Left renal cortex interstitium (tissue), 4 donors: ENCODE results near the gene DCDC2. TPM values are rescaled to one million over a fixed set of nuclear protein-coding genes. Genes with fewer than 3 reads are reported as not detected.

Source experiments
- polyA plus RNA-seq, 4 donors: library from polyadenylated mRNA; unstranded; fragments of 120-200 nt; gene quantifications; one replicate each; pipeline ENCODE4 v1.2.1, GENCODE V29; 2013; ENCODE audit not compliant: insufficient read length in 4 of 4

The DCDC2 gene
- polyA plus RNA-seq, 4 donors = 110 to 119 (median 112) TPM

Other genes with a start within 250 kb of the DCDC2 start
- gene NRSN1, start 231.8 kb downstream of the DCDC2 start, polyA plus RNA-seq = 1 to 10 TPM in 1 of 4 donors, under 1 TPM in 3; 0.48 to 1.5 (median 0.86) TPM
- gene MRS2, start 44.9 kb upstream of the DCDC2 start, polyA plus RNA-seq = 10 to 100 TPM; 34.1 to 47.7 (median 41.9) TPM
- 1 to 10 TPM; 2.8 to 4.8 (median 3.8) TPM for gene GPLD1, start 131.5 kb upstream of the DCDC2 start, polyA plus RNA-seq
- gene ALDH5A1, start 136.9 kb upstream of the DCDC2 start, polyA plus RNA-seq = 10 to 100 TPM; 25.9 to 33.4 (median 27.8) TPM